NCI-H1092 (cell line): ENCODE results near the gene NR2F2.
A peak's percentile ranks its signal among the peaks of the same experiment; 100 is the strongest.

Experiments used
- DNase-seq: peaks from one replicate; lab custom pipeline; 2025; lab: John Stamatoyannopoulos, UW

Gene NR2F2

GRCh38 chr15:96320107-96320506 is 10.4 kb upstream of the NR2F2 start:
- DNase-seq = no peak

DNA sequence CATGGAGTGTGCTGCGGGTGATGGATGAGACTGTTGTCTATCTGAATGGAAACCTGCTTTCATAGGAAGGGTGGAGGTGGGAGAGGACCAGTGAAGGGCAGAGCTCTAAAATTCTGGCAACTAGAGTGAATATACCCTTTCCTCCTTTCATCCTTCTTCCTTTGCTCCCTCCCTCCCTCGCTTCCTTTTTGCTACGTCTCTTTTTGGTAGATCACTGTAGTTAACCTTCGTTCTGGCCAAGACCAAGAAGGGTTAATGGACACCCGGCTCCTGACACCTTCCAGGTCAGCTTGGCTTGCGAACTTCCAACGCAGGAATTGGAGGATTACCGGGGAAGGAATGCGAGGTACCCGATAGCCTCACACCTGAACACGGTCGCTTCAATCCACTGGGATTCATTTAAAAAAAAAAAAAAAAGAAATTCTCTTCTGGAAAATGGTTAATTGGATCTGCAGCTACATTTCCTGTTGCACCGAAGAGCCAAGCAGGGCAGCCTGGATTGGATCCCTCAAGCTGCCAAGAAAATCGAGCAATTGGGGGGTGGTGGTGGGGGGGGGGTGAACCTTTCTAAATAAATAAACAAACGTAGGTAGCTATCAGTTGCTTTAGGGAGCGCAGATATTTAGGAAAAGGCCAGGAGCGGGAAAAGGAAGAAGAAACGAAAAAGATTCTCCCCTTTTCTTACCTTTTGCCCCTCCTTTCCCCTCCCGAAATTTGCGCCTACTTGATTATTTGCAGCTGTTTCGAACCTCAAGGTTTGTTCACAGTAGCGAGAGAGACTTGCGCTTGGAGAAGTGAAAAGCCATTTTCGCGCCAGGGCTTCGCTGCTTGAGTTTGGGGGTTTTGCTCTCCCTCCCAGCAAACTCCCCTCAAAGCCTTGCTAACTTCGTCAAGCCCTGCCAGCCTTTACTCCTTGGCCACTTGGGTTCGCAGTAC is 9.5 kb upstream of the NR2F2 start:
- DNase-seq = no peak

DNA sequence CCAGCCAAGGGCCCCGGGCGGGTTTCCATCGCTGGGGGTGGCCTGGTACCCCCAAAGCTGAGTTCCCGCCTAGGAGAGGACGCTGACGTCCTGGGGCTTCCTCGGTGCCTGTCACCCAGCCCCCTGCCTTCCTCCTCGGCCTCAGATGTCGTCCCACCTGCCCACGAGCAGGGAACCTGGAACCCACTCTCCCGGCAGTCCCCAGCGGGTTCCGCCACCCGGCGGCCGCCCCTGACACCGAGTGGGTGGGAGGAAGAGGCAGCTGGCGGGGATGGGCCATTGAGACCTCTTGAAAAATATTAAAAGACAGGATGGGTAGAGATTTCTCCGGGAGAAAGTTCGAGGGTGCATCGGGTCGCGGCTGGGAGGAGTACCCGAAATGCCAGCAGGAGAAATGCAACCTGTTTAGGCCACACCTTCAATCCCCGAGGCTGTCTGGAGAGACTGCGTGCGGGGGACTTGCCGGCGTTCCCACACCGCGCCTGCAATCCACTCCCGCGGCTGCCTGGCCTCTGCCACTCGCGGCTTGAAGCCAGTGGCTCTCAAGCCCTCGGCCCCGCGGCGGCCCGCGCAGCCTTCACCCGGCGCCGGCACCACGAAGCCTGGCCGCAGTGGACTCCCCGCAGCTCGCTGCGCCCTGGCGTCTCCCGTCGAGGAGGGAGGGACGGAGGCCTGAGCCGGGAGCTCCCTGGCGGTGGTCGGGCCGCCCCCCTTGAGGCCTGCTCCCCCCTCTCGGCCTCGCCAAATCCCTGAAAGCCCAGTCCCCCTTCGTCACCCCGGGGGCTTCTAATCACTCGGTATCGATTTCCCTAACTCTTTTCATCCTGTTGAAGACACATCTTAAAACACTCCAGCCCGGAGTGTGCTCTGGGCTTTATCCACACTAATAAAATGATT is 8.6 kb upstream of the NR2F2 start:
- no peak for DNase-seq

DNA sequence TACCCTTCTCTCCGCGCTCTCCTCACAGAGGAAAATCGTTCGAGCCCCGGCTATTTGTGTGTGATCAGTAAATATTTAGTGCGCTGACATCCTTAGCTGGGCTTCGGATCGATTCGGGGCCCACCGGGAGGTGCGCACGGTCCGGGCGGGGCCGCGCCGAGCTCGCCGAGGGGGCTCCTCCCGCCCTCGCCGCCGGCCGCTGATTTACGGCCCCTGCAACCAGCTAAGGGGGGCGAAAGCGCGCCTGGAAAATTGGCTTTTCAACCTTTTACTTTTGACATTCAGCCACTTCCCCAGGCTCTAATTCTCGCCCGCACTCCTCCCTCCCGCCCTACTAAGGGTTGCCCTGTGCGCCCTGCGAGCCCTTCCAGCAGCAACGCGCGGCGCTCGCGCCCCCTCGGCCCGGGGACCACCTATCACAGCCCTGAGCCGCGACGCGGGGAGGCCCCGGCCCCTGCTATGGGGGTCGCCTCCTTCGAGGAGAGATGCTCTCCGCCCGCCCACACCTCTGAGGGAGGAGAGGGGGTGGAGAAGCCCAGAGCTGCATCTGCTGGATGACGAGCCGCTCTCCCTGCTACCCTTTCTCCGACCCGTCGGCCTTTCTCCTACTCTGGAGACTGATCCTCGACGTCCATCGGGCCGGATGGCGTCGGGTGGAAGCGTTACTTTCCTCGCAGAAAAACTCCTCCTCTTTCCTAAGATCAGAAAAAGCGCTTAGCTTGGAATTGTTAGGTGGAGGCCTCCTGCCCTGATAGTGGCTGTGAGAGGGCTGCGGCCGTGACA is 7.8 kb upstream of the NR2F2 start:
- no peak for DNase-seq

DNA sequence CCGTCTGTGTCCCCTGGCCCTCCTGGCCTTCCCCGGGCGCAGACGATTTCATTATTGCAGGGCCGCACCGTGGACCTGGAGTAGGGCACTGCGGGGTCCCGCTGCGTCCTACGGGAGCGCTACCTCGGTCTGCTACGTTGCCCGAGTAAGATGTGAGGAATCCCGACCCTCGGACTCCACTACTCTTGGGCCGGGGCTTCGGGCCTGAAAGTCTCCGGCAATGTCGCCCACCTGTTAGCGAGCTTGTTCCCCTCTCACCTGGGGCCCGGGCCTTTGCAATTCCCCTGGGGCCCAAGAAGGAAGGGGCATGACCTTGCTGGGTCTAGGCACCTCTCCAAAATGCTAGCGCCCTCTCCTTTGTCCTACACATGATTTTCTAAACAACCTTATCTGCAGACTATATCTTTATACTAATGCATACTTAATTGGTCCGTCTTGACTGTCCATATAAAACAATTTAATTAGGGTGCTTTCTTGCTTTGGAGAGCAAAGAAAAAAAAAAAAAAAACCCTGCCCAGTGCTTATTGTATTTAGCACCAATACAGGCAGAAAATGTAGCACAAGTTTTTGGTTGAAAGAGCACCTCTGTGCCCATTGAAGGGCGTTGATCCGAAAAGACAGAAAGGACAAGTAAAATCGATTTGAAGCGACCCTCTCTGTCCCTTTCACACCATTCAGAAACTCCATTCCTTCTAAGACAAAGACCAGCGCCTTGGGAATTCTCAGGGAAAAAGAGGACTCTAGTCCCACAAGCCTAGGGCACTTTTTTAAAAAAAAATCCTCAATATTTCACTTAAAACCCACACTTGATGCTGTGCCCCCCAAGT is 7.0 kb upstream of the NR2F2 start:
- DNase-seq = no peak

DNA sequence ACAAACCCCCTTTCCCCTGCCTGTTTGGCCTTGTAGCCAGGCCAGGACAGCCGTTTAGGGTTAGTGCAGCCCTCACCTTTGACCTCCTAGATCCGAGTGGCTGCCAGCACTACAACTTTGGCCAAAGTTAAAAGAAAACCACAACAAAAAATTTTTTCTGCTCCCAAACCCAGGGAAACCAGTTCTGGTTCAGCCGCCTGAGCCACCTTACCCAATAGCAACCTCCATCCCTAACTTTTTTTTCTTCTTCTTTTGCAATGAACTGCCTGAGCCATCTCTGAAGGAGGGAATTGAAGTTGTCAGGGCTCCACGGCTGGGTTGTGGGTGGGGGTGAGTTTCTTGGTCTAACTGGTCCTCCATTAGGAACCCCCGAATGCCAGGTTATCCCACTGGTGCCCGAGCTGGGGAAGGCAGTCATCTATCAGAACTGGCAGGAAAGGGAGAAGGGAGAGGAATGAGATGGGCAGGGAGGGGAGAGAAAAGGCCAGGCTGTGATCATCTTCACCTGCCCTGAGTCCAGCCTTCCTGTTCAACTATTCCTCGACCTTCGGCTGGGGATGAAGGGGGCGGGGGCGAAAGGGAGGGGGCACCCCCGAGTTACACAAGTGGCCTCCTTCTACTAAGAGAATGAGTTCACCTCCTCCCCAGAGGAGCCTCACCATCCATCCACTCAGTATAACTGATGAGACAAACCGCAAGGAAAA is 6.2 kb upstream of the NR2F2 start:
- no peak for DNase-seq

DNA sequence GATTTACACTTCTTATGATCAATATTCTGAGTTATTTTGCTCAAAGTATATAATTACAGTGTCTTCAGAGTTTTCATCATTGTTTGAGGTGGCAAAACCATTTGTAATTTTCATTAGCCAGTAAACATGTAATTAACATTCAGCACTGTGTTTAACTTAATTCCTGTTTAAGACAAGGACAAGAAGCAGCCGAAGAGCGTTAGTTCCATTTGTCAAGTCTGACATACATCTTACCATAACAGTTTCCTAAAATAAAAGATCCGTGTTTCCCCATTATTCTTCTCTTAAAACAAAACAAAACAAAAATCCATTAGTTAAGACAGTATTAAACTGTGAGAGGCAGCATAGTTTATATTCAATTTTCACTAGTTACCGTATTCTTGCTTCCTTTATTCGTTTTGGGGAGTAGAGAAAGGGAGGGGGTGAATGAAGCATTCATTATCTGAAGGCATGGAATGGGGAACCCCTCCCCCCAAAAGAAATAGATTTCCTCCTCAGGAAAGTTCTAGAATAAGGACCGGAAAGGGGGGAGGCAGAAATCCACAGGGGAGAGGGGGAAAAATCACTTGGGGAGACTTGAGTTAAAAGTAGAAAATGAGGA is 5.5 kb upstream of the NR2F2 start:
- no peak for DNase-seq

- no peak for DNase-seq
These were observed 4.8 kb upstream of the NR2F2 start for GRCh38 chr15:96325541-96326327.

DNA sequence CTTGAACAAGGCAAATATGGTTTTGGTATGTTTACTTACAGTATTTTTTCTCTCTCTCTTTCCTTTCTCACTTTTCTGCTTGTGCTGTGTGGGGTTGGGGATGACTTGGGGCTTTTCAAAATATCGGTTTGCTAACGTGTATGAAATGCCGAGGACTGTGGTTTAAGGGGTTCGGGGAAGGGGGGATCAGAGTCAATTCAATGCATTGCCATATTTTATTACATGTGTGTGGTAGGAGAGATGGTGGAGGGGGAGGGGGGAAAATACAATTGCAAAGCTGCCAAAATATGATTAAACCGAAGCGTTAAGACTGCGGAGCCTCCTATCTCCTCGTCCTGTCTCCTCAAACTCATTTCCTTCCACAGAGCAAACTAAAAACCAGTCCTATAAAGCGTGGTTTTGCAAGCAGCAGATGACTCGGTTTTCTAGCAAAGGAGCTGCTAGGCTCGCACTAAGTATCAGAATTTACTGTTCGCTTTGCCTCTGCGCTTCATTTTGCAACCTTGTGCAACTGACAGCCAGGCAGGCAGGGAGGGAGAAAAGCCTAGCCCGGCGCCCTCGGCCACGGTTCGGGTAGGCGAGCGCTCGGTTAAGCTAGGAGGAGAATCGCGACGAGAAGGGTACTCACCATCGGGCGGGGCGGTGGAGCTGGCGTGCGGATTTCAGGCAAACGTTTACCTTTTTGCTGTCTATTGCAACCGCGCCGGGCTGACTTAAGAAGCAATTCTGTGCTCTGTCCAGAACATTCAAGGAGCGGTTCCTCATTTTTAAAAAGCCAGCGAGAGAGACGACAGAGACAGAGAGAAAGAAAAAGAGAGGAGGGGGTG is 4.0 kb upstream of the NR2F2 start:
- no peak for DNase-seq

- no peak for DNase-seq
These were observed 3.3 kb upstream of the NR2F2 start for GRCh38 chr15:96327155-96327741.

DNA sequence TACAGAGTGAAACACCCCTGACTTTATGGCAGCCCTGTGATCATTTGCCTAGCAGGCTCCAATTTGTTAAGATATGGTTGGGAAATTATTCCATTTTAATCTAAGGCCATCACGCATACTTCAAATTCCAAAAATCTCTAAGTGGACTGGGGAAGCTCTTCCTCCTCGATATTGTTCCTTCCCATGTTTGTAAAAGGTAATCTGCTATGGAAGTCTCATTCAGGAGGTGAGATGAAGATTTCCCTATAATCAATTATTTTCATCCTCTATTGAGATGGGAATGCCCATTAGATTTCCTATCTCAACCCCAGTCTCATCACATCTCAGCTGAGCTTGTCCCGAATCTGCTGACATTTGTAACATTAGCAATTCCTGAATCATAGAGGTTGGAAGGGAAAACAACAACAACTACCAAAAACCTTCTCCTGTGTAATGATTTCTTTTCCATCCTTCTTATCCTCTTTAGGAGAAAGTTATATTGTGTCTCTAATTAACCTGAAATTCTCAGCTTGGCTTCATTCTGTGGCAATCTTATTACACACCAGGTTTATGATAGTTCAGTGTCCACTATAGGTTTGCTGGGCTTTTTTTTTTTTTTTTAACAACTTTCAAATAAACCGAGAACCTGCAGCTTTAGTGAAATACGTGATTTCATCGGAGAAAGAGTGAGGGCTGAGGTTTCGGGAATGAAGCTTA is 2.2 kb upstream of the NR2F2 start:
- no peak for DNase-seq

DNA sequence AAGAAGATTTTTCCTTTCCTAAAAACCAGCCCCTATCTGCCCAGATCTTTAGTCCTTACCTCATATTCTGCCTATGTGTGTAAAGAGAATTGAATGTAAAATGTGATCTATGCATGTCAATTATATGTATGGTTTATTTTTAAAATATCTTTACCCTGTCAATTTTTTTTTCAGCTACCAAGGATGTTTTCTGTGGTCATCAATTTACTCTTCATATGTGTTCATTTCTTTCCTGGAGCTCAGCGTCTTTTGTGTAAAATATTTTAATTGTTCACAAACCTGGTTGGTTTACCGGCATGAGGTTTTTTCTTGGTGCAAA is 1.7 kb upstream of the NR2F2 start:
- no peak for DNase-seq

GRCh38 chr15:96329403-96329981 is 1.0 kb upstream of the NR2F2 start:
- DNase-seq = no peak

DNA sequence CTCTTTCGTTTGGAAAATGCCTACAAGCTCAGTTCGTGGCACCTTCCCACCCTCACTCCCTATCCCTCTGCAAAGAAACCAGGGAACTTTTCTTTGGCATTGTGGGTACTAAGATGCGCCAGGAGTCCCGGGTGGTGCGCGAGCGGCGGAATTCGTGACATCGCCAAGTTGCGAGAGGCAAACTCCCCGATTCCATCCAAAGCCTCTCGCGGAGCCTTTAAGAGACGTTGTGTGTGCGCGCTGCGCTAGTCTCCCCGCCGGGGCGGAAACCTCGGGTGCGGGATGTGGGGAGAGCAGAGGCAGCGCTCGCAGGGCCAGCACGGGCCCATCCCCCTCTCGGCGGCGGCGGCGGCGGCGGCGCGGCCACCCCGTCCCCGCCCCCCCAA is 443 bp upstream of the NR2F2 start:
- DNase-seq = no peak

DNA sequence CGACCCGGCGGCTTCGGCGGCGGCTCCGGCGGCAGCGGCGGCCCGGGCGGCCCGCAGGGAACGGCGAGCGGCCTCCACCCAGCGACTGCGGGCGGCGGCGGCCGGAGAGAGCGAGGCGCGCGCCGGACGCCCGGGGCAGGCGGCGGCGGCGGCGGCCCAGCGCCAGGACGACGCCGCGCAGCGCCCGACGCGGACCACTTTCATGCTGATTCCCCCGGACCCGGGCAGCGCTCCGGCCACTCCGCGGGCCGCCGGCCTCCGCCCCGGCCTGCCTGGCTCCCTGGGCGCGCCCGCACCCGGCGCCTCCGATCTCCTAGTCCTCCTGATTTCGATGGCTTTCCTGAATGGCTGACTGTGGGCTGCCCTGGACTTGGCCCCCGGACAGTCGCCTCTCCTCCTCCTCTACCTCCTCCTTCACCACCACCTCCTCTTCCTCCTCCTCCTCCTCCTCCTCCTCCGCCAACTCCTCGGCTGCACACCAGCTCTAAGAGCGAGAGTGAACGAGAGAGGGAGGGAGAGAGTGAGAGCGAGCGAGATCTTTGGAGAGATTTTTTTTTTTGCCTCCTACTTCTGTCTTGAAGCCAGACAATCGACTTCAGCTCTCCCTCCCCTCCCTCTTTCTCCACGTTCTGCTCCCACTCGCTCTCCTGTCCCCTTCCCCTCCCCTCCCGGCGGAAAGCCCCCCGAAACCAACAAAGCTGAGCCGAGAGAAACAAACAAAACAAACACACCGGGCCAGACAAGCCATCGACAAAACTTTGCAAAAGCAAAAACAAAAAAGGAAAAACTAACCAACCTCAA is 844 bp downstream of the NR2F2 start:
- DNase-seq = no peak

GRCh38 chr15:96331945-96332636 is 1.6 kb downstream of the NR2F2 start:
- DNase-seq = peak; percentile 43
